Middle frontal gyrus (tissue), 1 donor: ENCODE measurements around the gene AGR3.

Experiments
- DNase-seq: peaks from one replicate; pipeline ENCODE4 v3.0.0-alpha.2; 2015; ENCODE audit warnings: low spot score; ENCODE audit errors: extremely low spot score

AGR3 gene

GRCh38 chr7:16881844-16882243, at the start of gene AGR3:
TSS of gene AGR3 (minus strand) at chr7:16881983. CDS start at chr7:16878618, 3,365 bp downstream.
- no peak for DNase-seq

GRCh38 chr7:16930946-16931345, 49.2 kb upstream of the AGR3 start:
- DNase-seq = no peak

- no peak for DNase-seq
These were observed 47.5 kb upstream of the AGR3 start for GRCh38 chr7:16929146-16929762.

DNA sequence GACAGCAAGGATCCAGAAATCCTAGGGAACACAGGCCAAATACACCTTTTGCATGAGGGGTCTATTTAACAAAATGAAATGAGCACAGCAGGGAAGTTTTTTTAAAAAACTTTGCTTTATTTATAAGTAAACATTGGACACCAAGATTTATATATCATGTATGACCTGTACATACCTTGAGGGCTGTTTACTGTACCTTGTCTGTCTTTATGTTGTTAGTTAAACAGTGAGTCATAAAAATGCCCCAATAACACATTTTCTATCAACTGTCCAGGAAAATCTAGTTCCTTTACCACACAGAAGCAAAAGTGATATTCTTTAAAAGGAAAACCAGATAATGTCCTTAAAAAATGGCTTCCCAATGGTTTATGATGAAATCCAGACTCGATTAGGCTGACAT, 45.1 kb upstream of the AGR3 start:
- no peak for DNase-seq

DNA sequence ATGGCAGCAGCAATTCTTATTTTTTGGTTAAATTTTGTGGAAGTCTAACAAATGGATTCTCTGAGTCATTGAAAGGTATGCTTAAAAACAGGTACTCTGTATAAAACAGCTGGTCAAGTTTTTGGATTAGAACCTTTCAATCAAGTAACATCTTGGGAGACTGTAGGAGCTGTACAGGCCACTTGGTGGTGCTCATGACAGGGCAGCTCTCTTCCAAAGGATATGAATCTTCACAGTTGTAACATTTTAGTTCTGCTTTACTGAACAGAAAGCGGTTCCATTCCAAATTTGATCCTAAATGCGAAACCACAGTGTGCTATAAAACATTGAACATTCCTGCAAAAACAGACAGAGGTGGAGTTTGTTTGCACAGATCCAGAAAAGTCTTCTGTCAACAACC, 44.5 kb upstream of the AGR3 start:
- DNase-seq = no peak

DNA sequence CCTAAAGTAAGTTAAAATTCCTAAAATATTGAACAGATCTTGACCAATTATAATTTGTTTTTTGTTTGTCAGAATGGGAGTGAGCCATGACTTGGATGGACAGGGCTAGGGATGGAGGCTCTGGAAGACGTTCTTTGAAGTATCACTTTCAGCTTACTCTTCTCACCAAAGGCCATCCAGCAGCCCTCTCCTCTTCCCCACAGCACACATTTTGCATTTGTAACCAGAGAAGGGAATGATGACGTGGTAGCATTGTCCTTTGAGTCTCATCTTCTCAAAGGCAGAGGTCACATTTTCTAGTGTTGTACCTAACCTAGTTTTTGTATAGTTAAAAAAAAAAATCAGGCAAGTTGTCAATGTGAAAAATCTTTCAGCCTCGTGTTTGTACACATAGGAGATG, 43.8 kb upstream of the AGR3 start:
- DNase-seq = no peak

- no peak for DNase-seq
These were observed 41.2 kb upstream of the AGR3 start for GRCh38 chr7:16923019-16923418.

DNA sequence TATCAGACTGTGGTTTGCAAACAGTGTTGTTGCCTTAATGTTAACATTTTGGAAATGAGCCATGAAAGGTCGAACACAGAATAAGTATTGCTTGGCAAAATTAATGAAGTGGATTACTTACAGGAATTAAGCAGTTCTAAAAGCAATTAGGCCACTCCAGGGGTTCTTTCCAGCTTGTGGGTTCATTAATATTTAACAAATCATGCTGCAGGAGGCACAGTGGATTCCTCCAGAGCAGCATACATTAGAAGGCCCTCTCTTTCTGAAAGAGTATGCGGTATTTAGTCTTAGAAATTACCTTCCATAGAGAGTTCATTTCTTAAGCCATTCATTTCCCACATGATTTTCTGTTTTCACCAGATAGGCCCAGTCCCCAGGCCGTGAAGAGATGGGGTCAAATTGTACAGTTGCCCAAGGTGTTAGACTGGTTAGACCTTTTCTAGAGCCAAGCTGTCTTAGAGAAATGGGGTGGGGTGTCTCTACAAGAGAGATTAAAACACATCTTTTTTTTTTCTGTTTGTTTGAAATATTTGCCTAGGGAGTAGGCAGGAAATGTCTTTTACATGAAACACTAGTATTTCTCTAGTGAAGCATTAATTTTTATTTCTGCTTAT, 40.0 kb upstream of the AGR3 start:
- DNase-seq = no peak

GRCh38 chr7:16921151-16921550, 39.4 kb upstream of the AGR3 start:
- DNase-seq = no peak

DNA sequence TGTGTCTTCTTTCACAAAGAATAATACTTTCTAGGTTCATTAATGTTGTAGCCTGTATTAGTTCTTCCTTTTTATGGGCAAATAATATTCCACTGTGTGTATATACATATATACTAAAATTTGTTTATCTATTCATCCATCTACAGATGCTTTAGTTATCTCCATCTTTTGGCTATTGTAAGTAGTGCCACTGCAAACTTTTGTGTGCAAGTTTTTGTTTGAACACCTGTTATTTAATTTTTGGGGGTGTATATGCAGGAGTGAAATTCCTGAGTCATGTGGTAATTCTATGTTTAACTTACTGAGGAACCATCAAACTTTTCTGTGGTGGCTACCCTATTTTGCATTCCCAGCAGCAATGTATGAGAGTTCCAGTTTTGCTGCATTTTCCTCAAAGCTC, 37.7 kb upstream of the AGR3 start:
- DNase-seq = no peak

- peak; percentile 58 for DNase-seq
These were observed 36.6 kb upstream of the AGR3 start for GRCh38 chr7:16918288-16918895.

DNA sequence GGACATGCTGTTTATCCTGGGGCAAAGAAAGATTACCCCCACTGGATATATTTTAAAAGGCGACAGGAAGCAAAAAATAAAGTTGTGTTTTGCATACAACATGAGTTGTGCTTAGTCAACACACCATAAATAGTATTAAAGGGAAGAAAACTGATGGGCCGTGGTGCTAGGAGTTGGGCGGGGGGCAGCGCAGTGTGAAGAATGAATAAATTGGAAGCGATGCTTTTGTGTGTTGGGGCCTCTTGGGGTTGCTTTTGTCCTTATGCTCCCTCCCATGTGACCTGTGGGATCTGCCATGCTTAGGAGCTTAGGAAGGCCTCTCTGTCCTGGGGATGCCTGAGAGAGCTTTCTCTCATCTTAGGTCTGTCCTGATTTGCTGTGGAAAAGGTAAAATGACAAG, 35.0 kb upstream of the AGR3 start:
- no peak for DNase-seq

DNA sequence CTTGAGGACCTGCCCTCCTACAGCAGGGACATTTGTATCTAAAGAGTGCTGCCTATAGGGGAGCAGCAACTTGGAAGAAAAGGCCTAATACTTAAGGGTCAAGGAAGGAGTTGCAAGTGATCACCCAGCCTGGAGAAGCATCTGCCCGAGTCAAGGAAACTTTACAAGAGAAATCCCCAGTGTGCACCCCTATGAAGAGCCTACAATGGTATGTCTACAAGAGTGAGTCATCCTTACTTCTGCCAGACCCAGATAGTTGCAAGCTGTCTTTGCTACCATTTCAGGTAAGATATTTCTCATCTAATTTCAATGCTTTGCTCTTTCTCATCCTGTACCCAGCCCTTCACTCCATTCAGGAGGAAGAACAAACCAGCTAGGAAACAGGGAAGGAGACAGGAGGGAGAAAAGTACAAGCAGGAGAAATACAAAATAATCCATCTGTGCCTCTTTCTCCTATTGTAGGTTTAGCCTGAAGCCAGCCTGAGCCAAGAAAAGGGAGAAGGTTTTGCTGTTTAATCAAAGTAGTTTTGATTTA, 34.4 kb upstream of the AGR3 start:
- DNase-seq = no peak

- DNase-seq = no peak
These were observed 33.6 kb upstream of the AGR3 start for GRCh38 chr7:16915405-16915804.

DNA sequence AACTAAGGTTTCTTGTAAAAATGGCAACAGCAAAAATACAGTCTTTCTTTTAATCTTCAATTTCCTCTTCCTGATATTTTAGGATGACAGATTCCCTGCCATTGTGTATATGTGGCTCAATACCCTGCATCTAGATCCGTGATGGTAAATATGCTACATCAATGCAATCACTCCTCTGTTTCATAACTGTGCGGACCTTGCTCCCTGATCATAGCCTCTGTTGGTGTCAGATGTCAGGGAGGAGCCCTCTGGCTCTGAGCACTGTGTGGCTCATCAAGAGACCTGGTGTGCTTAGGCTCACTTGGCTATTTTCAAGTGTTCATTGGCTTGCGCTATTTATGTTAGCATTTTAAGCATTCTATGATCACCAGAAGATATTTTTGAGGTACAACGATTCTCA, 33.0 kb upstream of the AGR3 start:
- DNase-seq = no peak

DNA sequence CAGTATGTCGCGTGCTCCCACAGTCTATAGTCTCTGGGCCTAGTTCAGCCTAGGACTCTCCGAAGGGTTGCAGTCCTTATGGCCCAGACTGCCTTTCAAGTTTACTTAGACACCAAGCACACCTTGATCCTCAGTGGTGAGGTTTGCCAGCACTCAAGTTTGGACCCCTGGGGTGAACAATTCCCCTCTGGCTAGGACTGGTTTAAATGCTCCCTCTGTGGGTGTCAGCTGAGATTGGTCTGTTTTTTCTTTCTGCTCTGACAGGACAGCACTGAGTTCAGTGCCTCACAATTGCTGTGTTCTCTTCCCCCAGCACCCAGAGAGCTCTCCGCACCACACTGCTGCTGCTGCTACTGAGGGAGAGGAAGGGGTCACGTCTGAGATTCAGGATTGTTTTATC, 31.9 kb upstream of the AGR3 start:
- DNase-seq = no peak

DNA sequence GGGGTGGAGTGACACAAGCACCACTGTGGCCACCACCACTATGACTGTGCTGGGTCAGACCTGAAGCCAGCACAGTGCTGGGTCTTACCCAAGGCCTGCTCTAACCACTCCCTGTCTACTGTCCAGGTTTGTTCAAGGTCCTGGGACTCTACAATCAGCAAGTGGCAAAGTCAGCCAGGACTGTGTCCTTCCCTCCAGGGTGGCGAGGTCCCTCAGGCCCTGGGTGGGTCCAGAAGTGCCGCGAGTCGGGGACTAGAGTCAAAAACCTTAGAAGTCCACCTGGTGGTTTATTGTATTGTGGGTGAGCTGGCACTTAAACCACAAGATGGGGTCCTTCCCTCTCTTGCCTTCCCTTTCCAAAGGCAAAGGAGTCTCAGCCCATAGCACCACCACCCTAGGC, 30.8 kb upstream of the AGR3 start:
- no peak for DNase-seq

DNA sequence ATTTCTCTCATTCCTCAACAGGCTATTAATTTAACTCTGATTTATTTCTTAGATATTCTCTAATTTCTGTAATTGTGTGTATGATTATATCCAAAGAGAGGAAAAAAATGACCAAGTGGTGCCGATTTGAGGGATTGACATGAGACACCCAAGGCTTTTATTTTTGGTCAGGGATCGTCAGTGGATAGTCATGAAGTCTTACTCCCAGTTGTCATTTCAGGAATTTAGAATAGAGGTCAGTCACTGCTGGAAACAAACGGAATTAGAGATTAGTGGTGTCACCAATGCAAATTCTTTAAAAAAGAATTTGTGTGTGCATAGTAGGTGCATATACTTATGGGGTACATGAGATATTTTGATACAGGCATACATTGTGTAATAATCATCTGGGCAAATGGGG, 26.8 kb upstream of the AGR3 start:
- DNase-seq = no peak

DNA sequence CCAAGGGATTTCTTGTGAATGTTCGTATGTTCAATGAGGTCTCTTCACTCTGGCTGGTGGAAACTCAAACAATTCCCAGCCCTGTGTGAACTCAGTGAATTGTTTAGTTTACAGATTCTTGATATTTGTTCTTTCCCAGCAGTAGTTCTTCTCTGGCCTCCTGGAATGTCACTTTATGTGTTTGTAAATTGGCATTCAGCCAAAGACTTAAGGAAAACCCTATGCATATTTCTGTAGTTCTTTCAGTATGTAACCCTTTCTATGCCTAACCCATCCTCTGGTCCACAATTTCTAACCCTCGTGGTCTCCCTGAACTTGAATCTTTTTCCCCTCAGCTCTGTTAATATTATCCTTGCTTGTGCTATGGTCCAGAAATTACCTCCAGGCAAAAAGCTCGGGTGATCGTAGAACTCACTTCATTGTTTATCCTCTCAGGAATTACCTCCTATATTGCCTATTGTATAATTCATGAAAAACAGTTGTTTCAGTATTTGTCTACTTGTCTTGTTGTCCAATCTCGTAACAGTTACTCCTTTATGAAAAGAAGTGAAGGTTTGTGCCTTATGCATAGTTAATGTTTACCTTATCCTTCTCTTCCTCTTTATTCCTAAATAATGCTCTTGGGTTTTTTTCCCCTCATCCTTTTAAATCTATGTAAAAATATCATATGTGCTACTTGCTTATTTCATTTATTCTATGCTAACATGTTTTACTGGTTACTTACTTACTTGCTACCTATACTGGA, 23.7 kb upstream of the AGR3 start:
- no peak for DNase-seq

DNA sequence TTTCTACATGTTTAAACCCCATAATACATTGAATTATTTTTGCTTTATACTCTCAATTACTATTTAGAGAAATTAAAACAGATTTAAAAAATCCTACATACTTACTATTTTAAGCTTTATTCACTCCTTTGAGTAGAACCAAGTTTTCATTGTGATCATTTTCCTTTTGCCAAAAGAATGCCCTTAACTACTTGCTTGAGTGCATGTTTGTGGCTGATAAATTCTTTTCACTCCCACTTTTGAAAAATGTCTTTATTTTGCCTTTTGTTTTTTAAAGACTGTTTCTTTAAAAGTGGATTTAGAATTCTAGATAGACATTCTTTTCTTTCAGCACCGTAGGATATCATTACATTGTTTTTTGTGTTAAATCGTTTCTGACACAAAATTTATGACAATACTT, 22.3 kb upstream of the AGR3 start:
- no peak for DNase-seq

GRCh38 chr7:16900209-16900768, 18.5 kb upstream of the AGR3 start:
- no peak for DNase-seq
